Breast epithelium (tissue), 4 donors: ENCODE results near the gene MXRA7. TPM values are rescaled to one million over a fixed set of nuclear protein-coding genes. Genes with fewer than 3 reads are reported as not detected.

ENCODE experiments used
- DNase-seq, 2 donors: peaks; one replicate each; pipeline ENCODE4 v3.0.0-alpha.2; 2019; ENCODE audit warnings: low spot score in 2 of 2
- H3K27ac ChIP-seq, 2 donors: fragments of 200-600 bp; sonication (generic) in 1 of 2; one replicate each; pipeline ENCODE4 v1.5.1; 2016 to 2019; ENCODE audit warnings: mild to moderate bottlenecking in 1 of 2
- H3K27me3 ChIP-seq, 2 donors: fragments of 200-600 bp; sonication (generic) in 1 of 2; one replicate each; pipeline versions ENCODE4 v1.5.1 to v1.6.0; 2017 to 2019; ENCODE audit warnings: control low read depth in 1 of 2, mild to moderate bottlenecking in 1 of 2
- H3K36me3 ChIP-seq: fragments of 200-600 bp; one replicate; pipeline ENCODE4 v1.5.1; 2019
- H3K4me1 ChIP-seq, 2 donors: fragments of 200-600 bp; sonication (generic); one replicate each; pipeline ENCODE4 v1.5.1; 2016 to 2019; ENCODE audit warnings: control low read depth in 1 of 2
- H3K4me3 ChIP-seq, 3 donors: fragments of 200-600 bp; sonication (generic); 1 replicate in 2 of 3; 2 replicates in 1 of 3; pipeline ENCODE4 v1.5.1; 2016 to 2019; ENCODE audit warnings: mild to moderate bottlenecking in 3 of 3, moderate library complexity in 2 of 3
- H3K9me3 ChIP-seq, 2 donors: fragments of 200-600 bp; sonication (generic) in 1 of 2; one replicate each; pipeline ENCODE4 v1.5.1; 2016 to 2019; ENCODE audit warnings: control low read depth in 1 of 2
- CTCF ChIP-seq, 3 donors: fragments of 450-650 bp; IDR thresholded peaks; one replicate each; pipeline ENCODE4 v1.5.1; 2016 to 2017; ENCODE audit warnings: antibody characterized with exemption in 3 of 3, mild to moderate bottlenecking in 3 of 3, moderate library complexity in 3 of 3
- POLR2A ChIP-seq: fragments of 450-650 bp; IDR thresholded peaks from one replicate; pipeline ENCODE4 v1.6.1; 2016; ENCODE audit warnings: antibody characterized with exemption, mild to moderate bottlenecking, moderate library complexity
- POLR2AphosphoS5 ChIP-seq, 3 donors: sonication (generic); formaldehyde crosslinking; IDR thresholded peaks; one replicate each; pipeline ENCODE4 v1.6.1; 2017; ENCODE audit warnings: antibody characterized with exemption in 3 of 3
- intact Hi-C: fragments of 100-400 bp; cut with DNase I; formaldehyde crosslinking; loops from one replicate; pipeline ENCODE4 v1.15.1; 2023; ENCODE audit warnings: low total_unique reads
- total RNA-seq, 3 donors: library from RNA; depleted of rRNA; stranded (reverse); fragments of >200 nt; gene quantifications; one replicate each; pipeline ENCODE4 v1.1.0, GENCODE V29; 2016

Gene MXRA7
- total RNA-seq, 3 donors from 2014 or later: 106 to 242 (median 113) TPM

GRCh38 chr17:76707985-76708807 is 2.6 kb downstream of the MXRA7 start:
- H3K9me3 ChIP-seq: no peaks in the 10 kb centered on the region
- H3K4me3 ChIP-seq: peak overlapping the region; percentile 75 to 86 (median 77)
- no peaks in the 10 kb centered on the region for H3K4me1 ChIP-seq
- intact Hi-C loops: no loop called here
- H3K36me3 ChIP-seq: no peaks in the 10 kb centered on the region
- H3K27me3 ChIP-seq: no peaks in the 10 kb centered on the region
- peak overlapping the region; percentile 83 to 94 for H3K27ac ChIP-seq
- no peak for DNase-seq
- TF ChIP-seq CTCF (IDR thresholded peaks at IDR 0.05) (no peak), POLR2AphosphoS5 (IDR thresholded peaks at IDR 0.05) (no peak), POLR2A (no peak)

GRCh38 chr17:76706817-76707216 is 3.9 kb downstream of the MXRA7 start:
- Histone ChIP-seq H3K27me3 (no peaks in the 10 kb centered on the region), H3K27ac (peak overlapping the region in 1 of 2 donors; percentile 25), H3K36me3 (no peaks in the 10 kb centered on the region), H3K4me1 (no peaks in the 10 kb centered on the region), H3K4me3 (no peak overlapping the region), H3K9me3 (no peaks in the 10 kb centered on the region)
- intact Hi-C loops: no loop called here
- TF ChIP-seq CTCF (IDR thresholded peaks at IDR 0.05) (no peak), POLR2A (no peak), POLR2AphosphoS5 (IDR thresholded peaks at IDR 0.05) (no peak)
- no peak for DNase-seq

- no peak for DNase-seq
- intact Hi-C loops: no loop called here
- no peaks in the 10 kb centered on the region for H3K4me1 ChIP-seq
- H3K9me3 ChIP-seq: no peaks in the 10 kb centered on the region
- no peak overlapping the region for H3K27ac ChIP-seq
- no peaks in the 10 kb centered on the region for H3K27me3 ChIP-seq
- no peak overlapping the region for H3K4me3 ChIP-seq
- no peaks in the 10 kb centered on the region for H3K36me3 ChIP-seq
- no peak for TF ChIP-seq POLR2A
- no peak for TF ChIP-seq POLR2AphosphoS5 (IDR thresholded peaks at IDR 0.05)
- TF ChIP-seq CTCF (IDR thresholded peaks at IDR 0.05): no peak
Observed at GRCh38 chr17:76704805-76705204, 6.0 kb downstream of the MXRA7 start.

GRCh38 chr17:76702941-76703637 is 7.7 kb downstream of the MXRA7 start:
- Histone ChIP-seq H3K27me3 (no peaks in the 10 kb centered on the region), H3K4me3 (no peak overlapping the region), H3K27ac (peak overlapping the region in 1 of 2 donors; percentile 49), H3K36me3 (no peaks in the 10 kb centered on the region), H3K9me3 (no peaks in the 10 kb centered on the region), H3K4me1 (peaks cover 0 to 3% of the 10 kb centered on the region in 2 donors)
- DNase-seq: no peak
- intact Hi-C loops: no loop called here
- TF ChIP-seq POLR2AphosphoS5 (IDR thresholded peaks at IDR 0.05) (no peak), CTCF (IDR thresholded peaks at IDR 0.05) (no peak), POLR2A (no peak)

GRCh38 chr17:76702076-76702475 is 8.7 kb downstream of the MXRA7 start:
- Histone ChIP-seq H3K9me3 (no peaks in the 10 kb centered on the region), H3K4me1 (peaks cover 0 to 10% of the 10 kb centered on the region in 2 donors), H3K36me3 (no peaks in the 10 kb centered on the region), H3K27me3 (no peaks in the 10 kb centered on the region), H3K27ac (peak overlapping the region; percentile 89 to 96), H3K4me3 (no peak overlapping the region)
- no peak for DNase-seq
- TF ChIP-seq POLR2A (no peak), CTCF (IDR thresholded peaks at IDR 0.05) (no peak), POLR2AphosphoS5 (IDR thresholded peaks at IDR 0.05) (no peak)
- intact Hi-C loops: no loop called here
